HEK293T (cell line): ENCODE data around the gene NLRP3.

Source experiments
- BHLHE40 ChIP-seq: fragments of 450-650 bp; IDR thresholded peaks from 2 replicates; pipeline ENCODE4 v1.6.1; 2016; ENCODE audit warnings: mild to moderate bottlenecking, moderate library complexity, borderline replicate concordance
- CTBP1 ChIP-seq: fragments of 450-650 bp; IDR thresholded peaks from 2 replicates; pipeline ENCODE4 v1.6.1; 2016; ENCODE audit warnings: borderline replicate concordance
- FOXA1 ChIP-seq: fragments of 450-650 bp; IDR thresholded peaks from 2 replicates; pipeline ENCODE4 v1.6.1; 2016; ENCODE audit warnings: mild to moderate bottlenecking
- FOXK2 ChIP-seq: fragments of 450-650 bp; IDR thresholded peaks from 2 replicates; pipeline ENCODE4 v1.6.1; 2016; ENCODE audit warnings: mild to moderate bottlenecking
- FOXM1 ChIP-seq: fragments of 450-650 bp; IDR thresholded peaks from 2 replicates; pipeline ENCODE4 v1.6.1; 2017; ENCODE audit warnings: mild to moderate bottlenecking, borderline replicate concordance
- HDGF ChIP-seq: fragments of 450-650 bp; IDR thresholded peaks from 2 replicates; pipeline ENCODE4 v1.6.1; 2017; ENCODE audit warnings: antibody characterized with exemption, borderline replicate concordance
- NFRKB ChIP-seq: fragments of 450-650 bp; IDR thresholded peaks from 2 replicates; pipeline ENCODE4 v1.6.1; 2016; ENCODE audit warnings: mild to moderate bottlenecking, moderate library complexity
- SP1 ChIP-seq: fragments of 450-650 bp; IDR thresholded peaks from 2 replicates; pipeline ENCODE4 v1.6.1; 2017
- SUZ12 ChIP-seq: fragments of 450-650 bp; IDR thresholded peaks from 2 replicates; pipeline ENCODE4 v1.6.1; 2016; ENCODE audit warnings: mild to moderate bottlenecking
- TARDBP ChIP-seq: fragments of 450-650 bp; IDR thresholded peaks from 2 replicates; pipeline ENCODE4 v1.6.1; 2016

DNA sequence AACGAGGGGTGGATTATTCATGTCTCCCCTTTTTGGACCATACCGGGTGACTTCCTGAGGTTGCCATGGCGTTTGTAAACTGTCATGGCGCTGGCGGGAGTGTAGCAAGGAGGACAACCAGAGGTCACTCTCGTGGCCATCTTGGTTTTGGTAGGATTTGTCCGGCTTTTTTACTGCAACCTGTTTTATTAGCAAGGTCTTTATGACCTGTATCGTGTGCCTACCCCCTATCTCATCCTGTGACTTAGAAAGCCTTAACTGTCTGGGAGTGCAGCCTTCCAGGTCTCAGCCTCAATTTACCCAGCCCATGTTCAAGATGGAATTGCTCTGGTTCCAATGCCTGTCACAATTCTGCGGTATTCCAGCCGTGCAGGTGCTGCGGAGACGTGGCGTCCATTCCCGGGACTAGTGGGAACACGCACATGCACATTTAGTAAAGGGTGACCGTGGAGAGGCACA is 44.1 kb upstream of the NLRP3 start:
- no peak for TF ChIP-seq HDGF
- no peak for TF ChIP-seq TARDBP
- no peak for TF ChIP-seq FOXK2
- TF ChIP-seq BHLHE40 = no peak
- TF ChIP-seq SP1 = no peak
- TF ChIP-seq CTBP1 = no peak
- no peak for TF ChIP-seq SUZ12
- no peak for TF ChIP-seq FOXA1
- no peak for TF ChIP-seq FOXM1
- TF ChIP-seq NFRKB = no peak
